ENCODE results near the gene VEPH1. TPM values are rescaled to one million over a fixed set of nuclear protein-coding genes. Genes with fewer than 3 reads are reported as not detected.

VEPH1 gene
- polyA plus RNA-seq, 2 of the 4 experiments (the other 2 are of a cell fraction) = 0.04 to 0.16 TPM

DNA sequence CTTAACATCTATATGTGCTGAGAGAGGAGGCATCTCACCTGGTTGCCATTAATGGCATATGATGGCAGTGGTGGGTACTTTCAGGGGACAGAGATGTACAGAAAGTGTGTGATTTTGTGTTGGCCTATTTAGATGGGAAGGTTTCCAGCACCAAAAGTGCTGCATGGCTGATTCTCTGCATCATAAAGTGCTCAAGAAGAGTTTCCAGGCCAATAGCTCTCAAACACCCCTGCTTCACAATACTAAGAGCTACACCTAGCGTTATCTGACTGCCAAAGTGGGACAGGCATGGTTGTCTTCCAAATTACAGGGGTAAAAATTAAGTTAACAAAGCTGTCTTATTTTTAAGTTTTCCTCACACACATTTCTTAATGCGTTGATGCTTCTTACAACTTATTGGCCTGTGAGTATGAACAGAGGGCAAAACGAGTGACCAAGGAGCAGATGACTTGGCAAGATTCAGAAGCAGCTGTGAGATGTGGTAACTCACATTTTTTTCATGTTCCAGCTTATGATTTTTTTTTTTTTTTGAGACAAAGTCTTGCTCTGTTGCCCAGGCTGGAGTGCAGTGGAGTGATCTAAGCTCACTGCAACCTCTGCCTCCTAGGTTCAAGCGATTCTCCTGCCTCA lies 41.4 kb upstream of the VEPH1 start:
- no peak overlapping the region for H3K27ac ChIP-seq
- 73% methylated on average over 4 of the region's 4 CpGs for WGBS (ENCODE audit: missing lambda C conversion rate)
- H3K4me1 ChIP-seq = no peaks in the 10 kb centered on the region
- no peak for TF ChIP-seq CBX8 (IDR thresholded peaks at IDR 0.05)
- ChIA-PET CTCF (interaction anchor here (1.1 to 5.6 kb wide), 2 partner anchors 12 to 62 kb away, joined by 3 to 55 read pairs; no protein-coding TSS in a partner anchor), POLR2A (no interaction called here)
- no peak overlapping the region for H3K4me3 ChIP-seq
- FAIRE-seq (no peak), DNase-seq (ENCODE audit: low read depth in 1 of 2, low spot score in 1 of 2) (peak in 1 of 2 experiments; percentile 3), ATAC-seq (no peak)
- peaks cover 7% of the 10 kb centered on the region; the same call in 1 of the 3 replicates for H3K9me3 ChIP-seq
- H3K4me2 ChIP-seq = no peak overlapping the region

DNA sequence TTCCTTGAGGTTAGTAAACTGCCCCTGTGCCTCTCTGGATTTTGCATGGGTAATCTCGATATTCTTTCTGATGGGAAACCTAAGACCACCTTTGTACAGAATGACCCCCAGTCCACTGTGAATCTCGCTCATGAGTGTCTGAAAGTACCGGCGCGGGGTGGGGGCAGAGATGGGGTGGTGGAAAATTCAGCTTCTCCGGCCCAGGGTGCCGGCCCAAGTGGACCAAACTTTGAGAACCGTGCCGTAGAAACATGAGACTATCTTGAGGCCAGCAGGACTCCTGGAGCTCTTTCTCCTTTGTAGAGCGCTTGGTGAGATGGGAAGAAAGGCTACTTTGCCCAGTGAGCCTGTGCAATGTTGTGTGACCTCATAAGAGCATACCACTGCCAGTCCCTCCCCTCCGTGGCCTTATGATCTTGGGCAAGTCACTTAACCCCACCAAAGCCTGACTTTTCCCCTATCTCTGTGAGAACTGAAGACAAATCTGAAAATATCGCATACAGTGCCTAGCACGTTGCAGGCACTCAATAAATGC lies 40.4 kb upstream of the VEPH1 start:
- FAIRE-seq (no peak), DNase-seq (ENCODE audit: low read depth in 1 of 2, low spot score in 1 of 2) (no peak), ATAC-seq (no peak)
- H3K4me3 ChIP-seq = peak overlapping the region; percentile 59
- peaks cover 7% of the 10 kb centered on the region; the same call in 1 of the 3 replicates for H3K9me3 ChIP-seq
- TF ChIP-seq RFX5 (IDR thresholded peaks at IDR 0.05) = no peak
- no peak for TF ChIP-seq FOSB (CRISPR knock-in tag; IDR thresholded peaks at IDR 0.05)
- TF ChIP-seq ESRRA (IDR thresholded peaks at IDR 0.05; ENCODE audit: borderline replicate concordance, low read length) = no peak
- no peak for TF ChIP-seq EHMT2 (IDR thresholded peaks at IDR 0.05; ENCODE audit: low read depth)
- 73% methylated on average over 13 of the region's 13 CpGs for WGBS (ENCODE audit: missing lambda C conversion rate)
- POLR2A ChIA-PET = interaction anchor here (0.9 to 1.6 kb wide), 2 partner anchors 11 to 29 kb away, joined by 3 to 5 read pairs; no protein-coding TSS in a partner anchor
- peak overlapping the region; percentile 70 to 82; a peak in 5 of 6 replicates for H3K27ac ChIP-seq
- H3K4me2 ChIP-seq = peak overlapping the region; percentile 94
- CTCF ChIA-PET = interaction anchor here (0.6 to 5.6 kb wide), 15 partner anchors 9 to 1126 kb away, joined by 3 to 55 read pairs (median 3); no protein-coding TSS in a partner anchor
- no peaks in the 10 kb centered on the region for H3K4me1 ChIP-seq

DNA sequence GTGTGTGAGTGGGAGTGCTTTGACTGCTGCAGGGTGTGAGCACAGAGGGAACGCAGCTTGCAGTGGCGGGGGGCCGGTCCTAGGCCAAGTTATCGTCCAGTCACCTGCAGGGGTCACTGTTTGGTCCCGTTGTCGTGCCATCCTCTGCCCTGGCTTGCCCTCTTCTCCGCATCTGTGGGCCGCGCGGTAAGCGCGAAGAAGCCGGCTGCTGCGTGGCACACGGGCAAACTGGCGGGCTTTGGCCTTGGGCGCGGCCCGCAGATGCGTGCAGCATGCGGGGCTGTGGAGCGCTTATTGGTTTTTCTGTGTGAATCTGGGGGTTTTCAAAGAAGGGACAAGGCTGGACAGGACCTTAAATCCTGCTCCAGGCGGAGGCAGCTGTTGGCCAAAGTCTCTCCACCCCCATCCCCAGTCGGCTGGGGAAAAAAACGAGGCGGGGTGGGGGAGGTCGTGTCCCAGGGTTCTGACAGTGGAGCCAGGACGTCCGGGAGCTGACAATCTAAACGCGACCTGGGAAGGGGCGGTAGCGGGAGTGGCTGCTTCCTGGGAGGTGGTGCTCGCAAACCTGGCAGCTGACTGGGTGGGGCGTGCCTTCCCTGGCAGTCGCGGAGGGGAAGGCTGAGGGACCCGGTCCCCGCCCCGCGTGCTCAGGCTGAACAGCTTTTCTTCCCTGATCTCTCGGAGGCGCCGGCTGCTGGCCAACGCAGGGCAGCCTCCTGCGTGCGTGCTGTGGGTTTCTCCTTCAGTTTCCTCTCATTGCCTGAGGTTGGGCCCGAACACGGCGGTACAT lies 39.7 kb upstream of the VEPH1 start:
- WGBS (ENCODE audit: missing lambda C conversion rate) = 4% methylated on average over 24 of the region's 50 CpGs
- ATAC-seq = peak; percentile 92 to 93

More for the DNA sequence above, 39.7 kb upstream of the VEPH1 start:
- H3K4me3 ChIP-seq = peak overlapping the region; percentile 59
- CTCF ChIA-PET = interaction anchor here (0.6 to 5.6 kb wide), 19 partner anchors 9 to 1126 kb away, joined by 3 to 55 read pairs (median 3); no protein-coding TSS in a partner anchor
- peaks cover 7% of the 10 kb centered on the region; the same call in 1 of the 3 replicates for H3K9me3 ChIP-seq
- TF ChIP-seq MYC (IDR thresholded peaks at IDR 0.05; ENCODE audit: borderline replicate concordance, low read length) = no peak
- TF ChIP-seq, protein P1, sequence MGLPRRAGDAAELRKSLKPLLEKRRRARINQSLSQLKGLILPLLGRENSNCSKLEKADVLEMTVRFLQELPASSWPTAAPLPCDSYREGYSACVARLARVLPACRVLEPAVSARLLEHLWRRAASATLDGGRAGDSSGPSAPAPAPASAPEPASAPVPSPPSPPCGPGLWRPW (IDR thresholded peaks at IDR 0.05) = no peak
- TF ChIP-seq, protein P2, sequence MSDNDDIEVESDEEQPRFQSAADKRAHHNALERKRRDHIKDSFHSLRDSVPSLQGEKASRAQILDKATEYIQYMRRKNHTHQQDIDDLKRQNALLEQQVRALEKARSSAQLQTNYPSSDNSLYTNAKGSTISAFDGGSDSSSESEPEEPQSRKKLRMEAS (IDR thresholded peaks at IDR 0.05) = peak; percentile 29
- TF ChIP-seq EHF (CRISPR knock-in tag; IDR thresholded peaks at IDR 0.05) = no peak
- TF ChIP-seq, protein P3, sequence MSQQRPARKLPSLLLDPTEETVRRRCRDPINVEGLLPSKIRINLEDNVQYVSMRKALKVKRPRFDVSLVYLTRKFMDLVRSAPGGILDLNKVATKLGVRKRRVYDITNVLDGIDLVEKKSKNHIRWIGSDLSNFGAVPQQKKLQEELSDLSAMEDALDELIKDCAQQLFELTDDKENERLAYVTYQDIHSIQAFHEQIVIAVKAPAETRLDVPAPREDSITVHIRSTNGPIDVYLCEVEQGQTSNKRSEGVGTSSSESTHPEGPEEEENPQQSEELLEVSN (IDR thresholded peaks at IDR 0.05; ENCODE audit: borderline replicate concordance, low read depth) = peak; percentile 65; the same call in 1 of the 2 replicates
- TF ChIP-seq TFCP2L1 (CRISPR knock-in tag; IDR thresholded peaks at IDR 0.05) = no peak
- TF ChIP-seq SMC3 (IDR thresholded peaks at IDR 0.05) = no peak
- no peak for TF ChIP-seq PHF8 (IDR thresholded peaks at IDR 0.05; ENCODE audit: borderline replicate concordance, low read depth)
- no peak for TF ChIP-seq NPAS2 (CRISPR knock-in tag; IDR thresholded peaks at IDR 0.05; ENCODE audit: borderline replicate concordance)
- TF ChIP-seq, protein P4, sequence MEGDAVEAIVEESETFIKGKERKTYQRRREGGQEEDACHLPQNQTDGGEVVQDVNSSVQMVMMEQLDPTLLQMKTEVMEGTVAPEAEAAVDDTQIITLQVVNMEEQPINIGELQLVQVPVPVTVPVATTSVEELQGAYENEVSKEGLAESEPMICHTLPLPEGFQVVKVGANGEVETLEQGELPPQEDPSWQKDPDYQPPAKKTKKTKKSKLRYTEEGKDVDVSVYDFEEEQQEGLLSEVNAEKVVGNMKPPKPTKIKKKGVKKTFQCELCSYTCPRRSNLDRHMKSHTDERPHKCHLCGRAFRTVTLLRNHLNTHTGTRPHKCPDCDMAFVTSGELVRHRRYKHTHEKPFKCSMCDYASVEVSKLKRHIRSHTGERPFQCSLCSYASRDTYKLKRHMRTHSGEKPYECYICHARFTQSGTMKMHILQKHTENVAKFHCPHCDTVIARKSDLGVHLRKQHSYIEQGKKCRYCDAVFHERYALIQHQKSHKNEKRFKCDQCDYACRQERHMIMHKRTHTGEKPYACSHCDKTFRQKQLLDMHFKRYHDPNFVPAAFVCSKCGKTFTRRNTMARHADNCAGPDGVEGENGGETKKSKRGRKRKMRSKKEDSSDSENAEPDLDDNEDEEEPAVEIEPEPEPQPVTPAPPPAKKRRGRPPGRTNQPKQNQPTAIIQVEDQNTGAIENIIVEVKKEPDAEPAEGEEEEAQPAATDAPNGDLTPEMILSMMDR (IDR thresholded peaks at IDR 0.05) = peak; percentile 40
- no peak for TF ChIP-seq ESRRA (IDR thresholded peaks at IDR 0.05; ENCODE audit: borderline replicate concordance, low read length)
- TF ChIP-seq JUN (IDR thresholded peaks at IDR 0.05) = peak in 1 of 2 experiments; percentile 16; a peak in 1 of 5 replicates
- peak overlapping the region; percentile 94 for H3K4me2 ChIP-seq
- POLR2A ChIA-PET = interaction anchor here (0.9 to 1.6 kb wide), 2 partner anchors 10 to 30 kb away, joined by 3 to 5 read pairs; no protein-coding TSS in a partner anchor
- DNase-seq (ENCODE audit: low read depth in 1 of 2, low spot score in 1 of 2) (peak; percentile 48 to 68), FAIRE-seq (no peak)
- no peaks in the 10 kb centered on the region for H3K4me1 ChIP-seq
- H3K27ac ChIP-seq = peak overlapping the region; percentile 70 to 82

Data from A549 (cell line).